HepG2 (cell line): ENCODE results near the gene CCDC80. TPM values are rescaled to one million over a fixed set of nuclear protein-coding genes. Genes with fewer than 3 reads are reported as not detected.

Experiments
- DPF2 ChIP-seq: sonication (generic); formaldehyde crosslinking; IDR thresholded peaks from 2 replicates; pipeline ENCODE4 v1.4.0; 2020; ENCODE audit warnings: mild to moderate bottlenecking, low read depth, missing genetic modification reagents, borderline replicate concordance
- GATAD2A ChIP-seq: IDR thresholded peaks from 2 replicates; pipeline ENCODE4 v1.6.1; 2016
- PHB2 ChIP-seq: fragments of 450-650 bp; IDR thresholded peaks from 2 replicates; pipeline ENCODE4 v1.6.1; 2018; ENCODE audit not compliant: partially characterized antibody
- SRSF9 ChIP-seq: fragments of 200-400 bp; formaldehyde crosslinking; IDR thresholded peaks from 2 replicates; pipeline ENCODE4 v1.6.1; 2018; ENCODE audit warnings: borderline replicate concordance, mild to moderate bottlenecking, low read depth, low read length; ENCODE audit not compliant: insufficient read depth, poor library complexity, severe bottlenecking
- ZFP90 ChIP-seq: sonication (generic); formaldehyde crosslinking; IDR thresholded peaks from 2 replicates; pipeline ENCODE4 v1.8.0; 2022; ENCODE audit warnings: missing genetic modification reagents, mild to moderate bottlenecking, inconsistent platforms, borderline replicate concordance
- ZKSCAN1 ChIP-seq: fragments of 150-350 bp; IDR thresholded peaks from 2 replicates; pipeline ENCODE4 v1.6.1; 2014; ENCODE audit warnings: low read length
- ZMYM2 ChIP-seq: sonication (generic); formaldehyde crosslinking; IDR thresholded peaks from 2 replicates; pipeline ENCODE4 v1.8.0; 2022; ENCODE audit warnings: mild to moderate bottlenecking, missing genetic modification reagents
- ZMYM3 ChIP-seq: sonication (generic); formaldehyde crosslinking; IDR thresholded peaks from 2 replicates; pipeline ENCODE4 v1.5.1; 2020; ENCODE audit warnings: mild to moderate bottlenecking, missing genetic modification reagents
- ZNF251 ChIP-seq: sonication (generic); formaldehyde crosslinking; IDR thresholded peaks from 2 replicates; pipeline ENCODE4 v1.9.0; 2021; ENCODE audit warnings: mild to moderate bottlenecking, missing genetic modification reagents
- polyA plus RNA-seq, 8 experiments: library from polyadenylated mRNA; depleted of rRNA in 3 of 8; stranded (reverse) in 7 of 8; unstranded in 1 of 8; fragments of >200 nt; fragmentation: Illumina TruSeq in 4 of 8; extraction: Trizol in 4 of 8; gene quantifications; 2 replicates each; pipeline versions ENCODE4 v1.2.1 to v1.2.3, GENCODE V29; 2011 to 2016; ENCODE audit warnings: low read depth in 4 of 8, missing spikeins in 1 of 8, mixed read lengths in 1 of 8; ENCODE audit not compliant: insufficient read depth in 1 of 8
- total RNA-seq, 5 experiments: library from RNA; depleted of rRNA; stranded (reverse); fragments of >200 nt; fragmentation: Illumina TruSeq; extraction: Trizol; gene quantifications; 2 replicates each; pipeline ENCODE4 v1.2.3, GENCODE V29; 2016; ENCODE audit warnings: low read depth in 1 of 5
- TF ChIP-seq, protein P1 (sequence below): sonication (generic); formaldehyde crosslinking; IDR thresholded peaks from 2 replicates; pipeline ENCODE4 v1.4.0; 2020; ENCODE audit warnings: missing genetic modification reagents, borderline replicate concordance
- TF ChIP-seq, protein P2 (sequence below): sonication (generic); formaldehyde crosslinking; conservative IDR thresholded peaks from 2 replicates; pipeline ENCODE4 v1.4.0; 2020; ENCODE audit warnings: mild to moderate bottlenecking, missing genetic modification reagents, moderate library complexity
- TF ChIP-seq, protein P3 (sequence below): sonication (generic); formaldehyde crosslinking; IDR thresholded peaks from 2 replicates; pipeline ENCODE4 v1.8.1; 2023; ENCODE audit warnings: mild to moderate bottlenecking, moderate library complexity, missing genetic modification reagents
- TF ChIP-seq, protein P4 (sequence below): sonication (generic); formaldehyde crosslinking; IDR thresholded peaks from 2 replicates; pipeline ENCODE4 v1.5.0; 2020; ENCODE audit warnings: mild to moderate bottlenecking, missing genetic modification reagents

The CCDC80 gene
- total and polyA plus RNA-seq, 2 of the 13 experiments (the other 11 are each of a cell fraction or from before 2014, with no cell fraction given): not detected

DNA sequence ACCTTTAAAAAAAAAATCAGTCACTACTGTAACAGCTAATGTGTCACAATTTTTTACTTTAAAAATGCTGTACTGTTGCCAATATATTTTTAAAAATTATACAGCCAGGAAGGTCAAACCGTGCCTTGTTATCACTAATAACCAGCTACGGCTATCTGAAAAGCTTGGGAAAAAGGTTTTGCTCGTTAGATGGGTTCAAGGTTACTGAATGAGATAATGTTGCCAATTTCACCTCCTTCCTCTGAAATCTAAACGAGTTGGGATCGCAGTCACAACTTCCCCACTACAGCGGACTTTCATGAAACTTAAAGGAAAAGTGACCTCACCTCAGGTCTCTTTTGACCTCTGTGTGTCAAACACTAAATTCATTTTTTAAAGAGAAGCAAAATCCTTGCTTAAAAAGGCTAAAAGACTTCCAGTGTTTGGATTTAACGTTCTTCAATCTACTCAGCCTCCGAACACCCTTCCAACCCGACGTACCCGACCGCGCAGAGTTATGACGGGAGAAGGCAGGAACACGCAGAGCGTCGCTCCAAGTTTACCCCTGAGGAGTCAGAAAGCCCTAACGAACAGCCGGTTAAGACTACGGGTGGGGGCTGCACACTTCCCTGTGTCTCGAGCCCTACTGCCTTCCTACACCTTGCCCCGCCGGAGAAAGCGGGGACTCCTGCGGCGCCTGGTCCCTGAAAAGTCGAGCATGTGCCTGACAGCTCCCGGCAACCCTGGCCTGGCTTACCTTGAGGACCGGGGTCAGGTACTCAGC, 80.0 kb downstream of the CCDC80 start (continued):
- TF ChIP-seq, protein P1, sequence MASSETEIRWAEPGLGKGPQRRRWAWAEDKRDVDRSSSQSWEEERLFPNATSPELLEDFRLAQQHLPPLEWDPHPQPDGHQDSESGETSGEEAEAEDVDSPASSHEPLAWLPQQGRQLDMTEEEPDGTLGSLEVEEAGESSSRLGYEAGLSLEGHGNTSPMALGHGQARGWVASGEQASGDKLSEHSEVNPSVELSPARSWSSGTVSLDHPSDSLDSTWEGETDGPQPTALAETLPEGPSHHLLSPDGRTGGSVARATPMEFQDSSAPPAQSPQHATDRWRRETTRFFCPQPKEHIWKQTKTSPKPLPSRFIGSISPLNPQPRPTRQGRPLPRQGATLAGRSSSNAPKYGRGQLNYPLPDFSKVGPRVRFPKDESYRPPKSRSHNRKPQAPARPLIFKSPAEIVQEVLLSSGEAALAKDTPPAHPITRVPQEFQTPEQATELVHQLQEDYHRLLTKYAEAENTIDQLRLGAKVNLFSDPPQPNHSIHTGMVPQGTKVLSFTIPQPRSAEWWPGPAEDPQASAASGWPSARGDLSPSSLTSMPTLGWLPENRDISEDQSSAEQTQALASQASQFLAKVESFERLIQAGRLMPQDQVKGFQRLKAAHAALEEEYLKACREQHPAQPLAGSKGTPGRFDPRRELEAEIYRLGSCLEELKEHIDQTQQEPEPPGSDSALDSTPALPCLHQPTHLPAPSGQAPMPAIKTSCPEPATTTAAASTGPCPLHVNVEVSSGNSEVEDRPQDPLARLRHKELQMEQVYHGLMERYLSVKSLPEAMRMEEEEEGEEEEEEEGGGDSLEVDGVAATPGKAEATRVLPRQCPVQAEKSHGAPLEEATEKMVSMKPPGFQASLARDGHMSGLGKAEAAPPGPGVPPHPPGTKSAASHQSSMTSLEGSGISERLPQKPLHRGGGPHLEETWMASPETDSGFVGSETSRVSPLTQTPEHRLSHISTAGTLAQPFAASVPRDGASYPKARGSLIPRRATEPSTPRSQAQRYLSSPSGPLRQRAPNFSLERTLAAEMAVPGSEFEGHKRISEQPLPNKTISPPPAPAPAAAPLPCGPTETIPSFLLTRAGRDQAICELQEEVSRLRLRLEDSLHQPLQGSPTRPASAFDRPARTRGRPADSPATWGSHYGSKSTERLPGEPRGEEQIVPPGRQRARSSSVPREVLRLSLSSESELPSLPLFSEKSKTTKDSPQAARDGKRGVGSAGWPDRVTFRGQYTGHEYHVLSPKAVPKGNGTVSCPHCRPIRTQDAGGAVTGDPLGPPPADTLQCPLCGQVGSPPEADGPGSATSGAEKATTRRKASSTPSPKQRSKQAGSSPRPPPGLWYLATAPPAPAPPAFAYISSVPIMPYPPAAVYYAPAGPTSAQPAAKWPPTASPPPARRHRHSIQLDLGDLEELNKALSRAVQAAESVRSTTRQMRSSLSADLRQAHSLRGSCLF: no peak
- no peak for TF ChIP-seq PHB2
- TF ChIP-seq, protein P2, sequence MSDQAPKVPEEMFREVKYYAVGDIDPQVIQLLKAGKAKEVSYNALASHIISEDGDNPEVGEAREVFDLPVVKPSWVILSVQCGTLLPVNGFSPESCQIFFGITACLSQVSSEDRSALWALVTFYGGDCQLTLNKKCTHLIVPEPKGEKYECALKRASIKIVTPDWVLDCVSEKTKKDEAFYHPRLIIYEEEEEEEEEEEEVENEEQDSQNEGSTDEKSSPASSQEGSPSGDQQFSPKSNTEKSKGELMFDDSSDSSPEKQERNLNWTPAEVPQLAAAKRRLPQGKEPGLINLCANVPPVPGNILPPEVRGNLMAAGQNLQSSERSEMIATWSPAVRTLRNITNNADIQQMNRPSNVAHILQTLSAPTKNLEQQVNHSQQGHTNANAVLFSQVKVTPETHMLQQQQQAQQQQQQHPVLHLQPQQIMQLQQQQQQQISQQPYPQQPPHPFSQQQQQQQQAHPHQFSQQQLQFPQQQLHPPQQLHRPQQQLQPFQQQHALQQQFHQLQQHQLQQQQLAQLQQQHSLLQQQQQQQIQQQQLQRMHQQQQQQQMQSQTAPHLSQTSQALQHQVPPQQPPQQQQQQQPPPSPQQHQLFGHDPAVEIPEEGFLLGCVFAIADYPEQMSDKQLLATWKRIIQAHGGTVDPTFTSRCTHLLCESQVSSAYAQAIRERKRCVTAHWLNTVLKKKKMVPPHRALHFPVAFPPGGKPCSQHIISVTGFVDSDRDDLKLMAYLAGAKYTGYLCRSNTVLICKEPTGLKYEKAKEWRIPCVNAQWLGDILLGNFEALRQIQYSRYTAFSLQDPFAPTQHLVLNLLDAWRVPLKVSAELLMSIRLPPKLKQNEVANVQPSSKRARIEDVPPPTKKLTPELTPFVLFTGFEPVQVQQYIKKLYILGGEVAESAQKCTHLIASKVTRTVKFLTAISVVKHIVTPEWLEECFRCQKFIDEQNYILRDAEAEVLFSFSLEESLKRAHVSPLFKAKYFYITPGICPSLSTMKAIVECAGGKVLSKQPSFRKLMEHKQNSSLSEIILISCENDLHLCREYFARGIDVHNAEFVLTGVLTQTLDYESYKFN (CRISPR knock-in tag): no peak
- no peak for TF ChIP-seq SRSF9
- TF ChIP-seq, protein P3, sequence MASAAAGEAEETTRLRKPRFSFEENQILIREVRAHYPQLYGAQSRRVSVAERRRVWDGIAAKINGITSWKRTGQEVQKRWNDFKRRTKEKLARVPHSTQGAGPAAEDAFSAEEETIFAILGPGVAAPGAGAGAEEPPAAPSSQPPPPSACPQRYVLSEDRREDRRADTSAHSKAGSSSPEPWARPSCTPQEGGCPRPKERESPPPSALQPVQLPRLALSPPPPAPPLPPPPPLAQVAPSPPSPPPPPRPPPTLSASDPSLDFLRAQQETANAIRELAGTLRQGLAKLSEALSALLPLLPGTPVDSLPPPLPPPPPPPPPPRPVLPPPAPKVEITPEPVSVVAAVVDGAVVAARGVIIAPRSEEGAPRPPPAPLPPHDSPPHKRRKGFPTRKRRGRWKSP (CRISPR knock-in tag): no peak
- 0 out of 2 replicates have a peak, but pooled peaks have one; percentile 43 for TF ChIP-seq ZFP90 (CRISPR knock-in tag)
- TF ChIP-seq ZKSCAN1: no peak
- no peak for TF ChIP-seq DPF2 (CRISPR knock-in tag)
- TF ChIP-seq ZMYM2 (CRISPR knock-in tag): no peak
- TF ChIP-seq ZNF251 (CRISPR knock-in tag): no peak
- no peak for TF ChIP-seq ZMYM3
- TF ChIP-seq, protein P4, sequence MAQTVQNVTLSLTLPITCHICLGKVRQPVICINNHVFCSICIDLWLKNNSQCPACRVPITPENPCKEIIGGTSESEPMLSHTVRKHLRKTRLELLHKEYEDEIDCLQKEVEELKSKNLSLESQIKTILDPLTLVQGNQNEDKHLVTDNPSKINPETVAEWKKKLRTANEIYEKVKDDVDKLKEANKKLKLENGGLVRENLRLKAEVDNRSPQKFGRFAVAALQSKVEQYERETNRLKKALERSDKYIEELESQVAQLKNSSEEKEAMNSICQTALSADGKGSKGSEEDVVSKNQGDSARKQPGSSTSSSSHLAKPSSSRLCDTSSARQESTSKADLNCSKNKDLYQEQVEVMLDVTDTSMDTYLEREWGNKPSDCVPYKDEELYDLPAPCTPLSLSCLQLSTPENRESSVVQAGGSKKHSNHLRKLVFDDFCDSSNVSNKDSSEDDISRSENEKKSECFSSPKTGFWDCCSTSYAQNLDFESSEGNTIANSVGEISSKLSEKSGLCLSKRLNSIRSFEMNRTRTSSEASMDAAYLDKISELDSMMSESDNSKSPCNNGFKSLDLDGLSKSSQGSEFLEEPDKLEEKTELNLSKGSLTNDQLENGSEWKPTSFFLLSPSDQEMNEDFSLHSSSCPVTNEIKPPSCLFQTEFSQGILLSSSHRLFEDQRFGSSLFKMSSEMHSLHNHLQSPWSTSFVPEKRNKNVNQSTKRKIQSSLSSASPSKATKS (CRISPR knock-in tag): no peak
- TF ChIP-seq GATAD2A: no peak
